Hematopoietic multipotent progenitor cell (in vitro differentiated cells): ENCODE results near the gene HIPK4. TPM values are rescaled to one million over a fixed set of nuclear protein-coding genes. Genes with fewer than 3 reads are reported as not detected.
"Not testable (repeated sequence)": the region's sequence is repeated elsewhere in the genome, so short reads cannot be mapped to it uniquely, and the experiment has no call there.

Source experiments
- DNase-seq, 3 donors: peaks; one replicate each; pipeline ENCODE4 v3.0.0-alpha.2; 2011 to 2015; ENCODE audit warnings: low read depth in 2 of 3, low spot score in 2 of 3
- total RNA-seq: library from RNA; depleted of rRNA; stranded (reverse); fragments of >200 nt; gene quantifications from one replicate; pipeline ENCODE4 v1.2.3, GENCODE V29; 2012

Gene HIPK4
- 0.27 TPM for total RNA-seq

DNA sequence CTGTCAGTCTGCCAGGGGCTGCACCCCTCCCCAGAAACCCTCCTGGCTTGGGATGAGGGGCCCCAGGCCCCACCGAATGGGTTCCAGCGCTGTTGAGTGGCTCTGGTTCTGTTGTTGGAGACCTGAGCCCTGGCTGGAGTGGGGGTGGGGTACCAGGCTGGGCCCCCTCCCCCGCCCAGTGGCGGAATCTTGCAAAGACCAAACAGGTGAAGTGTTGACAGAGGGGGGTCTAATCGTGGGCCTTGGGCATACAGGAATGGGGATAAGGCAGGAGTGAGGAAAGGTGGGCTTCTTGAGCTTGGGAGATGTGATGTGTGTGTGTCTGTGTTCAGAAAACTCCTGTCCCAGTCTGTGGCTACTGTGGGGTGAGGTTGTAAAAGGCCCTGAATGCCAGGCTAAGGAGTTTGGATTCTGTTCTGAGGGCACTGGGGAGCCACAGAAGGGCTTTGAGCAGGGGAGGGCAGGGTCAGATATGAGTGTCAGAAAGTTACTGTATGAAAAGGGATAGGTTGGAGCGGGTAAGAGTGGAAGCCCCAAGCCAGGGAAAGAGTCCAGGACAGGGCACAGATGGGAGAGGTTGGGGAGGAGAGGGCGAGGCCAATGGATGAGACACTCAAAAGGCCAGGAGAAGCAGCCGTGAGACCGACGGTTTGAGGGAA, at the start of gene HIPK4:
TSS of gene HIPK4 (minus strand) at position 98 of the 659 bp plus-strand sequence. CDS start 279 bp downstream, outside the sequence.
- no peak for DNase-seq

- DNase-seq, result no peak
Measured at GRCh38 chr19:40438284-40438683, 48.3 kb upstream of the HIPK4 start.

- peak in 2 of 3 donors; percentile 69 to 79 for DNase-seq
Measured at GRCh38 chr19:40433391-40434216, 43.6 kb upstream of the HIPK4 start.

DNA sequence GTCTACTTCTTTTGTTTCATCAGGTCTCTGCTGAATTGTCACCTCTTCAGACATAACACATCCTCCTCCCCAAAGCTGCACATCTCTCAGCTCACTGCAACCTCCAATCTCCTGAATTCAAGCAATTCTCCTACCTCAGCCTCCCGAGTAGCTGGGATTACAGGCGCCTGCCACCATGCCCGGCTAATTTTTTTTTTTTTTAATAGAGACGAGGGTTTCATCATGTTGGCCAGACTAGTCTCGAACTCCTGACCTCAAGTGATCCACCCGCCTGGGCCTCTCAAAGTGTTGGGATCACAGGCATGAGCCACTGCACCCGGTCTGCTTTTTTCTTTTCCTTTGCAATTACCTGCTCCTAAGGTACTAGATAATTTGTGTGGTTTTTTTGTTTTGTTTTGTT, 42.8 kb upstream of the HIPK4 start:
- DNase-seq, result not testable (repeated sequence)

DNA sequence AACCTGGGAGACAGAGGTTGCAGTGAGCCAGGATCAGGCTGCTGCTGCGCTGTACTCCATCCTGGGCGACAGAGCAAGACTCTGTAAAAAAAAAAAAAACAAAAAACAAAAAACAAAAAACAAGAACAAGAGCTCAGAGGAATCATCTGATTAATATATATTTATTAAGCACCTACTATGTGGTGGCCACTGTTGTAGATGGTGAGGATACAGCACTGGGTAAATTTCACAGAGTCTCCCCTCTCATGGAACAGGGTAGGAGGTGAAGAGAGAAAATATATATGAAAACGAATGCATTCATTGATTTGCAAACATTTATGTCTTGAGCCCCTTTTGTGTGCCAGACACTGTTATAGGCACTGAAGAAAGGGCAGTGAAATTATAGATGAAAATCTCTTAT, 41.7 kb upstream of the HIPK4 start:
- no peak for DNase-seq

DNA sequence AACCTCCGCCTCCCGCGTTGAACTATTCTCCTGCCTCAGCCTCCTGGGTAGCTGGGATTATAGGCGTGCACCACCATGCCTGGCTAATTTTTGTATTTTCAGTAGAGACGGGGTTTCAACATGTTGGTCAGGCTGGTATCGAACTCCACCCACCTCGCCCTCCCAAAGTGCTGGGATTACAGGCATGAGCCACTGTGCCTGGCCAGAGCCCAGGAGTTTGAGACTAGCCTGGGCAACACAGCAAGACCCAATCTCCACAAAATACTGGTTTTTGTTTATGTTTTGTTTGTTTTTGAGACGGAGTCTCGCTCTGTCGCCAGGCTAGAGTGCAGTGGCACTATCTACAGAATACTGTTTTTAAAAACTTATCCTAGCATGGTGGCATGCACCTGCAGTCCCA, 40.3 kb upstream of the HIPK4 start:
- DNase-seq, result not testable (repeated sequence)

DNA sequence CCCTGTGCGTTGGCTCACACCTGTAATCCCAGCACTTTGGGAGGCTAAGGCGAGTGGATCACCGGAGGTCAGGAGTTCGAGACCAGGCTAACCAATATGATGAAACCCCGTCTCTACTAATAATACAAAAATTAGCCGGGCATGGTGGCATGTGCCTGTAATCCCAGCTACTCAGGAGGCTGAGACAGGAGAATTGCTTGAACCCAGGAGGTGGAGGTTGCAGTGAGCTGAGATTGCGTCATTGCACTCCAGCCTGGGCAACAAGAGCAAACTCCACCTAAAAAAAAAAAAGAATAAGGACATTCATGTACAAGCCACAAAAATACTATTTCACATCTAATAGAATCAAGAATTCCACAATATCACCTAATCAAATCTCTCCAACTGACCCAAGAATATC, 38.2 kb upstream of the HIPK4 start:
- not testable (repeated sequence) for DNase-seq

DNA sequence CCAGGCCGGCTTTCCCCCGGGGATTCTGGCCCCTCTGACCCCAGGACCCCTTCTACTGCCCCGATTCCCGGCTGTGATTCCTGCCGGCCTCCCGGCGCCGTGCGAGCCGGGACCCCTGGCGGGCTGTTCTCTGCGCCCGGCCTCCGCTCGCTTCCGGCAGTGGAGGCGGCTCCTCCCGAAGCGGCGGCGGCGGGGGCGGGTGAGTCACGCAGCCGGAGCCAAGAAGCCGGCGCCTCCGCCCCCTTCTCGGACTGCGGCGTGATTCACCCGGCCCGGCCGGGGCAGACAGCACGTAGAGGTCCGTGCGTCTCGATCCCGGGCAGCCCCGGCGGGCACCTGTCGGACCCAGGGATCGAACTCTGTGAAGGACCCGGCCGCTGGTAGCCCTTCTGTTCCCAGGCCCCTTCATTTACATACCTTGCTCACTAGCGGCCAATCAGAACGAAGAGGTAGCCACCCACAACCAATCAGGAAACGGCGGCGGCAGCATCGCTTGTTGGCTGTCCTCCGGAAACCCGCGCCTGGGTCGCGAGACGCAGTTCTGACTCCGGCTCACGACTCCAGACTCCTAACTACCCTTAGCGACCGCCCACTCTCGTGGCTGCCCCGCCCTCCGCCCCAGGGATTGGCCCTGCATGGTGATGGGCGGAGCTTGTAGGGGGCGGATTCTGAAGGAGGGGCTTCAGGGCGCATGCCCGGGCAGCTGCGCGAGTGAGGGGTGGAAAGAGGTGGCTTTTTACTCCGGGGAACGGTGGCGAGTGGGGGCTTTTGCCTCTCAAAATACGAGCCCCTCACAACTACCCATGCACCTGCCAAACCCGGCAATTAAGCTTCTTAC, 35.7 kb upstream of the HIPK4 start, which contains the start of gene SERTAD1:
TSS of gene SERTAD1 (minus strand) at position 543 of the 838 bp plus-strand sequence. CDS start 2,446 bp downstream, outside the sequence.
- peak; percentile 98 to 100 (median 99) for DNase-seq

DNA sequence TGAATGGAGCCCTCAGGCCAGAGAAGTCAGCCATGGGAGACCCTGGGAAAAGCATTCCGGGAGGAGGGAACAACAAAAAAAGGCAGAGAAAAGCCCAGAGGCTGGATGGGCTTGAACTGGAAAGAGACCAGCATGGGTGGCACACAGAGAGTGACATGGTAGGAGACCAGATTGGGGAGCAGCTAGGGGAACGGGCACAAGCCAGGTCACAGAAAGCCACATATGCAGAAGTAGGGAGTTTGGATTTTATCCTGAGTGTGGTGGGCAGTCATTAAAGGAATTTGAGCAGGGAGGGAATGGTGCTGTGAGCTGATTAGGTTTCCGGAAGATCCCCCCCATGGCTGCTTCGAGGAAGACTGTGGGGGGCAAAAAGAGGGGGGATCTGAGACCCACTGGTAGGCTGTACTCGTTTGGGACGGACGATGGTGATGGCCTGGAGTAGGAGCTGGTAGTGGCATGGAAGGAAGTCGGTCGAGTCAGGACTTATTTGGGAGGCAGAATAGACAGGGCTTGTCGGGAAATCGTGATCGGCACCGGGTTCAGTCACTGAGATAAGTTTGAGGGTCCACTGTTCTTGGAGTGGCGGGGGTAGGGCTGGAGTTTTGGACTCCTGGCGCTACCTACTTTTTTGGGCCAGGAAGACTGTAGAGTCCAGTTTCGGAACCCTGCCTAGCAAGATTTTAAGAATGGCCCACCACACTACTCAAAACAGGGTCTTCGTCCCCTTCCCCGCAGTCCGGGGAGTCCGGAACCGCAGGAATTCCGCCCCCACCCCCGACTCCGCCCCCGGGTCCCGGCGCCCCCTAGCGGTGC, 34.9 kb upstream of the HIPK4 start:
- DNase-seq, result no peak

DNA sequence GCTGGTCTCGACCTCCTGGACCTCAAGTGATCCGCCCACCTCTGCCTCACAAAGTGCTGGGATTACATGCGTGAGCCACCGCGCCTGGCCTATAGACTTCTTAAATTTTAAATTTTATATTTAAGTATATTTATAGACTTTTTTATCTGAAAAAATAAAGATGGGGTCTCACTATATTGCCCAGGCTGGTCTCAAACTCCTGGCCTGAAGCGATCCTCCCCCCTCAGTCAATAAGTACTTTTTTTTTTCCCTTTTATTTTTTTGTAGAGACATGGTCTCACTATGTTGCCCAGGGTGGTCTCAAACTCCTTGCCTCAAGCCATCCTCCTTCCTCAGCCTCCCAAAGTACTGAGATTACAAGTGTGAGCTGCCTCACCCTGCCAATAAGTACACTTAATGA, 34.0 kb upstream of the HIPK4 start:
- DNase-seq, result no peak

DNA sequence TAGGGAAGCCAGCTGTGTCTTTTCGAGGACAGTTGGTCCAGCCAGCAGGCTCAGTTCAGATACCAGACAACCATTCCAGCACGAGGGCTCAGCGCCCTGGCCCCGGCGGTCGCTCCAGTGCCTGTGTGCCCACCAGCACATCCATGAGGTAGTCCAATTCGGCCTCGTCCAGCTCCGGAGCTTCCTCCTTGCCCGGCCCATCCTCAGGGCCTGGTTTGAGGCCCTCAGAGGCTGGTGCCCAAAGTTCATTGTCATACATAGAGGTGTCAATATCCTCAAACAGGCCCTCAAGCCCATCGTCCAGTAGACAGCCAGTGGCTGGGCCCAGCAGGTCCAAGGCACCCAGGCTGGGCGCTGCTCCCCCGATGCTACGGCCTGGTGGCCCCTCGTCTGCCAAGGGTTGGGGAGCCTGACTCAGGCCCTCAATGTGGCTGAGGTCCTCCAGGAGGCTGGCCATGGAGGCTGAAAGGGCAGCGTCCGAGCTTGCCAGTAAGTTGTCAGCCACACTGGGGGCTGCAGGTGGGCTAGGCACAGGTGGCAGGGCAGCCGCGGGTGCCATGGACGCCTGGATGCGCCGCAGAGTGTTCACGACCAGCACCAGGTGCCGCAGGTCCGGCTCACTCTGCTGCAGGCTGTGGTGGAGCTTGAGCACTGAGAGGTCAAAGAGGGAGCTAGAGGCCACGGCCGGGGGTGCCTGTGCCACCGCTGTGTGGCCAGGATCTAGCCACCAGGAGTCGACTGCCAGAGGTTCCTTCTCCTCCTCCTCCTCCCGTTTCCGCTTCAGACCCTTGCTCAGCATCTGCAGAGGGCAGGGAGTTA, 33.0 kb upstream of the HIPK4 start:
- DNase-seq, result no peak

- no peak for DNase-seq
Measured at GRCh38 chr19:40421993-40422747, 32.2 kb upstream of the HIPK4 start.

- DNase-seq, result peak in 2 of 3 donors; percentile 73 to 76
Measured at GRCh38 chr19:40420766-40421765, 31.1 kb upstream of the HIPK4 start.

- no peak for DNase-seq
Measured at GRCh38 chr19:40420451-40420765, 30.4 kb upstream of the HIPK4 start.

- DNase-seq, result no peak
Measured at GRCh38 chr19:40419780-40420179, 29.8 kb upstream of the HIPK4 start.

- DNase-seq, result no peak
Measured at GRCh38 chr19:40419066-40419612, 29.2 kb upstream of the HIPK4 start.

DNA sequence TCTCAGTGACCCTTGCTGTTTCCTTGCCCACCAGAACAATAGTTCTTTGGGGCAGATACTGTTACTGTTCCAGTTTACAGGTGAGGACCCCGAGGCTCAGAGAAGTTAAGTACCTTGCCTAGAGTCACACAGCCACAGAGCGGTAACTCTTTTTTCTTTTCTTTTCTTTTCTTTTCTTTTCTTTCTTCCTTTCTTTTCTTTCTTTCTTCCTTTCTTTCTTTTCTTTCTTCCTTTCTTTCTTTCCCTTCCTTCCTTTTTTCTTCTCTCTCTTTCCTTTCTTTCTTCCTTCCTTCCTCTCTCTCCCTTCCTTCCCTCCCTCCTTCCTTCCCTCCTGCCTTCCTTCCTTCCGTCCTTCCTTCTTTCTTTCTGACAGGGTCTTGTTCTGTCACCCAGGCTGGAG, 28.1 kb upstream of the HIPK4 start:
- DNase-seq, result no peak
